ENCODE data around the gene ZCCHC3.

Gene ZCCHC3

DNA sequence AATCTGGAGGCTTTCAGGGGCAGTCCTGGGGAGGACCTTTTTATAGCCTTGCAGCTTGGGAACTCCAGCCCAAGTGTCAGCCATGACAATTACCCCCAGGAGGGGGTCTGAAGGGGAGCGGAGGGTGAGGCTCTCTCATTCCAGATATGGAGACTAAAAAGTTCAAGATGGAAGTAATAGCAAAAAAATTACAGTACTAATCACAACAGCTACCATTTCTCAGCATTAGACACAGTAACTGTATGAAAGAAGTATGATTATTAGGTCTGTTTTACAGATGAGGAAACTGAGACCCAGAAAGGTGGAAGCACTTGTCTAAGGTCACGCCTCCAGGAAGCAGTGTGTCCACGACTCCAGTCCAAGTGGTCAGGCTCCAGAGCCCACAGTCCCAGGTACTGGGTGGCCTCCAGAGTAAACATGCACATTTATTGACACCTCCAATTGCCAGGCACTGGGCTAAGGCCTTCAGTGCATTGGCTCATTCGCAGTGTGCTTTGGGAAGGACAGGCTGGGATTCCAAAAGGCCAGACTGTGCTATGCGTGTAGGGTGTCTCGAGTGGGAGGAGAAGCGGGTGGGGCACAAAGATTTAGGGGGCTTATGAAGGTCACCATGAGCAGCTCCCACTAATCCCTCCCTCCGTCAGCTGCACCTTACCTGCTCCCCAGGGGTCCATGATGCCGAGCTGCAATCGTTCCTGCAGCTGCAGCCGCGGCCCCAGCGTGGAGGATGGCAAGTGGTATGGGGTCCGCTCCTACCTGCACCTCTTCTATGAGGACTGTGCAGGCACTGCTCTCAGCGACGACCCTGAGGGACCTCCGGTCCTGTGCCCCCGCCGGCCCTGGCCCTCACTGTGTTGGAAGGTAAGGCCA is 51.8 kb downstream of the ZCCHC3 start:
- TF ChIP-seq, protein P1, sequence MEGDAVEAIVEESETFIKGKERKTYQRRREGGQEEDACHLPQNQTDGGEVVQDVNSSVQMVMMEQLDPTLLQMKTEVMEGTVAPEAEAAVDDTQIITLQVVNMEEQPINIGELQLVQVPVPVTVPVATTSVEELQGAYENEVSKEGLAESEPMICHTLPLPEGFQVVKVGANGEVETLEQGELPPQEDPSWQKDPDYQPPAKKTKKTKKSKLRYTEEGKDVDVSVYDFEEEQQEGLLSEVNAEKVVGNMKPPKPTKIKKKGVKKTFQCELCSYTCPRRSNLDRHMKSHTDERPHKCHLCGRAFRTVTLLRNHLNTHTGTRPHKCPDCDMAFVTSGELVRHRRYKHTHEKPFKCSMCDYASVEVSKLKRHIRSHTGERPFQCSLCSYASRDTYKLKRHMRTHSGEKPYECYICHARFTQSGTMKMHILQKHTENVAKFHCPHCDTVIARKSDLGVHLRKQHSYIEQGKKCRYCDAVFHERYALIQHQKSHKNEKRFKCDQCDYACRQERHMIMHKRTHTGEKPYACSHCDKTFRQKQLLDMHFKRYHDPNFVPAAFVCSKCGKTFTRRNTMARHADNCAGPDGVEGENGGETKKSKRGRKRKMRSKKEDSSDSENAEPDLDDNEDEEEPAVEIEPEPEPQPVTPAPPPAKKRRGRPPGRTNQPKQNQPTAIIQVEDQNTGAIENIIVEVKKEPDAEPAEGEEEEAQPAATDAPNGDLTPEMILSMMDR (IDR thresholded peaks at IDR 0.05; ENCODE audit: extremely low read depth, missing control alignments) = no peak
- no peak for DNase-seq (ENCODE audit: low spot score)

Measured in GM20000 (cell line).